HepG2 (cell line): ENCODE results near the gene POLR1G. TPM values are rescaled to one million over a fixed set of nuclear protein-coding genes. Genes with fewer than 3 reads are reported as not detected.

Experiments
- ATAC-seq: fragments of 200-7000 bp; cut with Tn5 transposase; 3 replicates; pipeline ENCODE4 v1.9.1; 2020; ENCODE audit warnings: mild to moderate bottlenecking, moderate library complexity
- BruUV-seq: library from RNA; stranded (reverse); fragments of 400-500 nt; replicated peaks from 2 replicates; lab custom pipeline; 2021; lab: Mats Ljungman, UMichigan
- CTCF ChIA-PET: fragments of 300-600 bp; formaldehyde crosslinking; extraction: SDS; loops from one replicate; lab custom pipeline; 2021; ENCODE audit warnings: low total read pairs, inconsistent platforms, low intra/inter-chr PET ratio; lab: Yijun Ruan, JAX
- POLR2A ChIA-PET: fragments of 350-600 bp; sonication (Branson Sonifier 250); formaldehyde crosslinking; loops from one replicate; lab custom pipeline; 2020; ENCODE audit warnings: antibody characterized with exemption, inconsistent platforms; lab: Yijun Ruan, JAX
- DNase-seq: peaks from one replicate; pipeline ENCODE4 v3.0.0-alpha.2; 2015; ENCODE audit warnings: low spot score
- FAIRE-seq: peaks from 3 replicates; lab custom pipeline; 2011; peaks lifted over from hg19 to GRCh38; lab: Jason Lieb, UNC
- H2AFZ ChIP-seq: one replicate; pipeline ENCODE4 v1.6.1; 2011; ENCODE audit warnings: low read length, inconsistent platforms
- H3K27ac ChIP-seq: fragments of 300-600 bp; 3 replicates; pipeline ENCODE4 v1.8.0; 2011; ENCODE audit warnings: mixed run types, mild to moderate bottlenecking, mixed read lengths, low read length, inconsistent platforms; ENCODE audit not compliant: insufficient read depth; ENCODE audit errors: extremely low read length
- H3K27me3 ChIP-seq, 2 experiments: fragments of 200-600 bp in 1 of 2; 2 replicates in 1 of 2; 3 replicates in 1 of 2; pipeline versions ENCODE4 v1.6.0 to v1.8.0; 2011; ENCODE audit warnings: low read length in 2 of 2, mild to moderate bottlenecking in 2 of 2, moderate library complexity in 2 of 2, inconsistent platforms in 1 of 2; ENCODE audit not compliant: insufficient read depth in 2 of 2, control insufficient read depth in 1 of 2
- H3K36me3 ChIP-seq, 2 experiments: fragments of 200-600 bp in 1 of 2; replicated peaks in 1 of 2; 2 replicates in 1 of 2; 3 replicates in 1 of 2; pipeline versions ENCODE4 v1.5.1 to v1.8.0; 2011; ENCODE audit warnings: low read length in 2 of 2, inconsistent platforms in 1 of 2; ENCODE audit not compliant: insufficient read depth in 2 of 2, control insufficient read depth in 1 of 2
- H3K4me1 ChIP-seq: 2 replicates; pipeline ENCODE4 v1.5.1; 2012; ENCODE audit warnings: low read length, inconsistent platforms; ENCODE audit not compliant: insufficient read depth
- H3K4me2 ChIP-seq: 2 replicates; pipeline ENCODE4 v1.6.0; 2011; ENCODE audit warnings: low read depth, low read length, inconsistent platforms
- H3K4me3 ChIP-seq, 3 experiments: fragments of 200-600 bp in 1 of 3; sonication (generic), shearing (Covaris generic) in 1 of 3; replicated peaks in 1 of 3; 2 replicates each; pipeline ENCODE4 v1.5.1; 2011 to 2016; ENCODE audit warnings: low read length in 3 of 3, inconsistent platforms in 2 of 3, low read depth in 2 of 3, mild to moderate bottlenecking in 2 of 3, control low read depth in 1 of 3, mixed read lengths in 1 of 3; ENCODE audit not compliant: insufficient read depth in 1 of 3
- H3K79me2 ChIP-seq: one replicate; pipeline ENCODE4 v1.6.1; 2011; ENCODE audit warnings: low read length, inconsistent platforms; ENCODE audit not compliant: insufficient read depth
- H3K9ac ChIP-seq: 2 replicates; pipeline ENCODE4 v1.6.0; 2011; ENCODE audit warnings: mild to moderate bottlenecking, low read depth, low read length, inconsistent platforms; ENCODE audit not compliant: insufficient read depth
- H3K9me3 ChIP-seq: 2 replicates; pipeline ENCODE4 v1.5.1; 2012; ENCODE audit warnings: mild to moderate bottlenecking, low read length
- H4K20me1 ChIP-seq: 2 replicates; pipeline ENCODE4 v1.6.0; 2011; ENCODE audit warnings: inconsistent platforms, mild to moderate bottlenecking, low read length, moderate library complexity; ENCODE audit not compliant: insufficient read depth
- ATF7 ChIP-seq, 2 experiments: fragments of 450-650 bp in 1 of 2; sonication (generic) in 1 of 2; formaldehyde crosslinking in 1 of 2; IDR thresholded peaks; 2 replicates each; pipeline versions ENCODE4 v1.4.0 to v1.6.1; 2016 to 2020; ENCODE audit warnings: antibody characterized with exemption in 1 of 2, mild to moderate bottlenecking in 1 of 2, missing genetic modification reagents in 1 of 2
- SP2 ChIP-seq: sonication (generic); formaldehyde crosslinking; IDR thresholded peaks from 2 replicates; pipeline ENCODE4 v1.5.1; 2020; ENCODE audit warnings: mild to moderate bottlenecking, missing genetic modification reagents
- SP5 ChIP-seq: IDR thresholded peaks from 2 replicates; pipeline ENCODE4 v1.6.1; 2016; ENCODE audit warnings: low read depth, borderline replicate concordance
- ZNF44 ChIP-seq: sonication (generic); formaldehyde crosslinking; IDR thresholded peaks from 2 replicates; pipeline ENCODE4 v1.5.1; 2020; ENCODE audit warnings: mild to moderate bottlenecking, missing genetic modification reagents
- ZNF564 ChIP-seq: sonication (generic); formaldehyde crosslinking; IDR thresholded peaks from 2 replicates; pipeline ENCODE4 v1.8.1; 2023; ENCODE audit warnings: mild to moderate bottlenecking, missing genetic modification reagents
- ZNF788 ChIP-seq: sonication (generic); formaldehyde crosslinking; IDR thresholded peaks from 2 replicates; pipeline ENCODE4 v1.5.0; 2020; ENCODE audit warnings: mild to moderate bottlenecking, missing genetic modification reagents, borderline replicate concordance
- WGBS: methylation state at CpG from one replicate; pipeline ENCODE4 v1.1.6; 2017; ENCODE audit warnings: low lambda C conversion rate; 5-methylcytosine and 5-hydroxymethylcytosine counted together
- in situ Hi-C: cut with HindIII; loops from 2 replicates; pipeline ENCODE4 v1.10.0; 2017; ENCODE audit warnings: low pct_unique_long_range_greater_than_20kb; ENCODE audit not compliant: extremely low pct_ligation_motif_present
- intact Hi-C: fragments of 100-400 bp; cut with micrococcal nuclease; formaldehyde crosslinking; loops from one replicate; pipeline ENCODE4 v1.10.0; 2022; ENCODE audit not compliant: unreplicated experiment
- polyA plus RNA-seq, 8 experiments: library from polyadenylated mRNA; depleted of rRNA in 3 of 8; stranded (reverse) in 7 of 8; unstranded in 1 of 8; fragments of >200 nt; fragmentation: Illumina TruSeq in 4 of 8; extraction: Trizol in 4 of 8; gene quantifications; 2 replicates each; pipeline versions ENCODE4 v1.2.1 to v1.2.3, GENCODE V29; 2011 to 2016; ENCODE audit warnings: low read depth in 4 of 8, missing spikeins in 1 of 8, mixed read lengths in 1 of 8; ENCODE audit not compliant: insufficient read depth in 1 of 8
- total RNA-seq, 5 experiments: library from RNA; depleted of rRNA; stranded (reverse); fragments of >200 nt; fragmentation: Illumina TruSeq; extraction: Trizol; gene quantifications; 2 replicates each; pipeline ENCODE4 v1.2.3, GENCODE V29; 2016; ENCODE audit warnings: low read depth in 1 of 5
- TF ChIP-seq, protein P1 (sequence below): IDR thresholded peaks from 2 replicates; pipeline ENCODE4 v1.6.1; 2016; ENCODE audit warnings: mild to moderate bottlenecking
- TF ChIP-seq, protein P2 (sequence below), 2 experiments: sonication (generic) in 1 of 2; formaldehyde crosslinking in 1 of 2; IDR thresholded peaks; 2 replicates each; pipeline versions ENCODE4 v1.4.0 to v1.6.1; 2016 to 2020; ENCODE audit warnings: borderline replicate concordance in 1 of 2, low read depth in 1 of 2, mild to moderate bottlenecking in 1 of 2, missing genetic modification reagents in 1 of 2

The POLR1G gene
- total and polyA plus RNA-seq, 2 of the 13 experiments (the other 11 are each of a cell fraction or from before 2014, with no cell fraction given), result 3.5 to 20.8 TPM

DNA sequence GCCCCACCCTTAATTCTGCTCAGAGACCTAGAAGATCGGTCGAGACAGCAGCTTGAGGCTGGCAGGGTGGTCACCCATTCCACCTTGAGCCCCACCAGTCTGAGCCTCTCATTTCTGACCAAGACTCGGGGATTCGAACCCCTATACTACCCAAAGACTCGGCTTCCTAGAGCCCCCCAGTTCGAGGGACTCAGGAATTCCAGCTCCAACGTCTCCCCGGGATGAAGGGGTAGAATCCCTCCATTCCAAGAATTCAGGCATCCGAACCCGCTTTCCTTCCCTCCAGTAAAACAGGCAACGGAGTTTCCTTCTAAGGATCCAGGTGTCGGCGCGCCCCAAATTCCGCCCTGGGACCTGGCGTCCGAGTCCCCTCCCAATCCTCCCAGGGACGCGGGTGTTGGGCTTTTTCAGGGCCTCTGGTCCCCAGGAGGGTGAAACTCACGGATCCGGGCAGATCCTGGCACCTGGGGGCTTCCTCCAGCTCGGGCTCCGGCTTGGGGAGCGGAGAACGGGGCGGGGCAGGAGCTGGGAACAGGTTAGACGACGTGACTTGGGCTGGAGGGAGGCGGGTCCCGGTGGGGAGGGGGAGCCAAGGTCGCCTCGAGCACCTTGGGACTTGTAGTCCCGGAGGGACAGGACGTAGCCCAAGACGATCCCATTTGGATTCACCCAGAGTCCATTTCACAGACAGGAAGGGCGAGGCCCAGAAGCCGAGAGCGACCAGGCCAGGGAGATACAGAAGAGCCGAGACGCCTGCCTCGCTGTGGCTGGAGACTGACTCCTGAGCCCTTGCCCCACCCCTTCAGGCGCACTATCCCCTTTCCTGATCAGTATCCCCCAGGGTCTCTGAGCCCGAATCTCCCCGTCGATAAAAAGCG lies 1.6 kb upstream of the POLR1G start, which contains the start of gene PPP1R13L (continued):
- TF ChIP-seq SP2 (CRISPR knock-in tag), result peak; percentile 36; the same call in 1 of the 2 replicates
- TF ChIP-seq ZNF564 (CRISPR knock-in tag), result no peak
- TF ChIP-seq, all 625 proteins: peak for 100

- H3K4me3 ChIP-seq, result peak overlapping the region; percentile 75 to 84 (median 84)
- TSS peak; percentile 44 for BruUV-seq
- ChIA-PET POLR2A (interaction anchor here (0.7 to 1.0 kb wide), 4 partner anchors 10 to 178 kb away, joined by 3 to 4 read pairs (median 3); no protein-coding TSS in a partner anchor), CTCF (interaction anchor here (2.2 to 2.8 kb wide), 2 partner anchors 73 to 80 kb away, joined by 12 to 19 read pairs; no protein-coding TSS in a partner anchor)
- H3K9me3 ChIP-seq, result no peaks in the 10 kb centered on the region
- H3K36me3 ChIP-seq, result peaks cover 7 to 8% of the 10 kb centered on the region in 2 experiments; a peak in 3 of 5 replicates
- in situ Hi-C loops (no loop called here), intact Hi-C loops (no loop called here)
- peak overlapping the region; percentile 94 for H3K9ac ChIP-seq
- WGBS, result 1% methylated on average over 20 of the region's 48 CpGs
- no peaks in the 10 kb centered on the region; a peak in 1 of 5 replicates for H3K27me3 ChIP-seq
- H4K20me1 ChIP-seq, result no peaks in the 10 kb centered on the region
- peaks cover 29% of the 10 kb centered on the region for H3K4me1 ChIP-seq
- peak overlapping the region; percentile 92 for H3K27ac ChIP-seq
- peak overlapping the region; percentile 86 for H2AFZ ChIP-seq
- peaks cover 23% of the 10 kb centered on the region for H3K79me2 ChIP-seq
- peak; percentile 81 for ATAC-seq
- peak overlapping the region; percentile 85 for H3K4me2 ChIP-seq
- DNase-seq, result peak; percentile 81
- no peak for FAIRE-seq
- TF ChIP-seq SP5 (CRISPR knock-in tag), result no peak; the same call in 1 of the 2 replicates
- TF ChIP-seq, protein P1, sequence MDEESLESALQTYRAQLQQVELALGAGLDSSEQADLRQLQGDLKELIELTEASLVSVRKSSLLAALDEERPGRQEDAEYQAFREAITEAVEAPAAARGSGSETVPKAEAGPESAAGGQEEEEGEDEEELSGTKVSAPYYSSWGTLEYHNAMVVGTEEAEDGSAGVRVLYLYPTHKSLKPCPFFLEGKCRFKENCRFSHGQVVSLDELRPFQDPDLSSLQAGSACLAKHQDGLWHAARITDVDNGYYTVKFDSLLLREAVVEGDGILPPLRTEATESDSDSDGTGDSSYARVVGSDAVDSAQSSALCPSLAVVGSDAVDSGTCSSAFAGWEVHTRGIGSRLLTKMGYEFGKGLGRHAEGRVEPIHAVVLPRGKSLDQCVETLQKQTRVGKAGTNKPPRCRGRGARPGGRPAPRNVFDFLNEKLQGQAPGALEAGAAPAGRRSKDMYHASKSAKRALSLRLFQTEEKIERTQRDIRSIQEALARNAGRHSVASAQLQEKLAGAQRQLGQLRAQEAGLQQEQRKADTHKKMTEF (CRISPR knock-in tag), result no peak; the same call in 1 of the 2 replicates
- no peak for TF ChIP-seq ATF7 (IDR thresholded peaks at IDR 0.05)
- no peak for TF ChIP-seq ATF7 (CRISPR knock-in tag; IDR thresholded peaks at IDR 0.05)
- TF ChIP-seq, protein P2, sequence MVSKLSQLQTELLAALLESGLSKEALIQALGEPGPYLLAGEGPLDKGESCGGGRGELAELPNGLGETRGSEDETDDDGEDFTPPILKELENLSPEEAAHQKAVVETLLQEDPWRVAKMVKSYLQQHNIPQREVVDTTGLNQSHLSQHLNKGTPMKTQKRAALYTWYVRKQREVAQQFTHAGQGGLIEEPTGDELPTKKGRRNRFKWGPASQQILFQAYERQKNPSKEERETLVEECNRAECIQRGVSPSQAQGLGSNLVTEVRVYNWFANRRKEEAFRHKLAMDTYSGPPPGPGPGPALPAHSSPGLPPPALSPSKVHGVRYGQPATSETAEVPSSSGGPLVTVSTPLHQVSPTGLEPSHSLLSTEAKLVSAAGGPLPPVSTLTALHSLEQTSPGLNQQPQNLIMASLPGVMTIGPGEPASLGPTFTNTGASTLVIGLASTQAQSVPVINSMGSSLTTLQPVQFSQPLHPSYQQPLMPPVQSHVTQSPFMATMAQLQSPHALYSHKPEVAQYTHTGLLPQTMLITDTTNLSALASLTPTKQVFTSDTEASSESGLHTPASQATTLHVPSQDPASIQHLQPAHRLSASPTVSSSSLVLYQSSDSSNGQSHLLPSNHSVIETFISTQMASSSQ (IDR thresholded peaks at IDR 0.05; ENCODE audit: low read depth), result no peak
- TF ChIP-seq, protein P2 (CRISPR knock-in tag; IDR thresholded peaks at IDR 0.05; ENCODE audit: borderline replicate concordance), result no peak
- no peak; the same call in 1 of the 2 replicates for TF ChIP-seq ZNF788 (CRISPR knock-in tag)
- TF ChIP-seq ZNF44 (CRISPR knock-in tag), result no peak
These were observed 814 bp upstream of the POLR1G start for GRCh38 chr19:45405435-45406225.
